ENCODE measurements around the gene DDRGK1.

The DDRGK1 gene

DNA sequence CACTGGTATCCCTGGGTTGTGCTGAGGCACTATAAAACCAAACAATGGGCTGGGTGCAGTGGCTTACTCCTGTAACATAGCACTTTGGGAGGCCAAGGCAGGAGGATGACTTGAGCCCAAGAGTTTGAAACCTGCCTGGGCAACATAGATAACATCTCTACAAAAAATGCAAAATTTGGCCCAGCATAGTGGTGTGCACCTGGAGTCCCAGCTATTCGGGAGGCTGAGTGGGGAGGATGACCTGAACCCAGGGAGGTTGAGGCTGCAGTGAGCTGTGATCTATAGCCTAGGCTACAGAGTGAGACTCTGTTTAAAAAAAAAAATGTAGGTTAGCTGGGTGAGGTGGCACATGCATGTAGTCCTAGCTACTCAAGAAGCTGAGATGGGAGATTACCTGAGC is 42.2 kb upstream of the DDRGK1 start:
- no peak for TF ChIP-seq EZH2 (IDR thresholded peaks at IDR 0.05; ENCODE audit: borderline replicate concordance, low read length)
- no peak for TF ChIP-seq CTCF (IDR thresholded peaks at IDR 0.05; ENCODE audit: low read length)
- H3K79me2 ChIP-seq (ENCODE audit: insufficient read depth, low read length) = no peaks in the 10 kb centered on the region
- H3K9me2 ChIP-seq (ENCODE audit: low read depth, low read length) = no peaks in the 10 kb centered on the region
- H3K27ac ChIP-seq (ENCODE audit: low read depth, low read length, poor library complexity, severe bottlenecking) = no peak overlapping the region
- H3K4me3 ChIP-seq (ENCODE audit: low read depth, low read length, poor library complexity, severe bottlenecking) = no peak overlapping the region
- H3K4me1 ChIP-seq (ENCODE audit: insufficient read depth, low read length, severe bottlenecking) = no peaks in the 10 kb centered on the region
- no peak overlapping the region for H3K4me2 ChIP-seq (ENCODE audit: low read length)
- no peaks in the 10 kb centered on the region for H3K27me3 ChIP-seq (ENCODE audit: insufficient read depth, low read length)
- no peak overlapping the region for H3K9ac ChIP-seq (ENCODE audit: low read length)
- no peak overlapping the region for H2AFZ ChIP-seq (ENCODE audit: low read length)
- no peaks in the 10 kb centered on the region for H3K9me3 ChIP-seq (ENCODE audit: low read length)
- H3K36me3 ChIP-seq (ENCODE audit: insufficient read depth, low read length) = no peaks in the 10 kb centered on the region
- no peaks in the 10 kb centered on the region for H3F3A ChIP-seq (ENCODE audit: insufficient read depth, low read length)
- no peaks in the 10 kb centered on the region for H4K20me1 ChIP-seq (ENCODE audit: insufficient read depth, low read length)

DNA sequence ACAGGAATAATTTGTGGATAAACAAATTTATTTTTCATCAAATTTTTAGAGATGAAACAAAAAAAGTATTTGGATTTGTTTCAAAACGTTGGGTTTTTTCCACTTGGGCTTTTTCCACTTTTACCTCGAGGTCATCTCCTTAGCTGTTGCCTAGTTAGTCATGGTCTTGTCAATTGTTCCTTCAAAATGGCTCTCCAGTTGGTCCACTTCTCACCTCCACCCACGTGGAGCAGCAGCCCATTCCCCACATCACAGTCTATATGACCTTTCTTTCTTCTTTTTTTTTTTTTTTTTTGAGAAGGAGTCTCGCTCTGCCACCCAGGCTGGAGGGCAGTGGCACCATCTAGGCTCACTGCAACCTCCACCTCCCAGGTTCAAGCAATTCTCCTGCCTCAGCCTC is 41.2 kb upstream of the DDRGK1 start:
- Histone ChIP-seq H3K9me3 (ENCODE audit: low read length) (no peaks in the 10 kb centered on the region), H3K36me3 (ENCODE audit: insufficient read depth, low read length) (no peaks in the 10 kb centered on the region)

GRCh38 chr20:3245156-3245555 is 40.7 kb upstream of the DDRGK1 start:
- Histone ChIP-seq H3K4me1 (ENCODE audit: insufficient read depth, low read length, severe bottlenecking) (no peaks in the 10 kb centered on the region), H3K4me3 (ENCODE audit: low read depth, low read length, poor library complexity, severe bottlenecking) (no peak overlapping the region), H3K4me2 (ENCODE audit: low read length) (no peak overlapping the region), H3F3A (ENCODE audit: insufficient read depth, low read length) (no peaks in the 10 kb centered on the region), H3K36me3 (ENCODE audit: insufficient read depth, low read length) (no peaks in the 10 kb centered on the region), H2AFZ (ENCODE audit: low read length) (no peak overlapping the region), H3K9ac (ENCODE audit: low read length) (no peak overlapping the region), H3K79me2 (ENCODE audit: insufficient read depth, low read length) (no peaks in the 10 kb centered on the region), H3K27ac (ENCODE audit: low read depth, low read length, poor library complexity, severe bottlenecking) (no peak overlapping the region), H3K27me3 (ENCODE audit: insufficient read depth, low read length) (no peaks in the 10 kb centered on the region), H3K9me2 (ENCODE audit: low read depth, low read length) (no peaks in the 10 kb centered on the region), H3K9me3 (ENCODE audit: low read length) (no peaks in the 10 kb centered on the region), H4K20me1 (ENCODE audit: insufficient read depth, low read length) (no peaks in the 10 kb centered on the region)
- TF ChIP-seq EZH2 (IDR thresholded peaks at IDR 0.05; ENCODE audit: borderline replicate concordance, low read length) (no peak), CTCF (IDR thresholded peaks at IDR 0.05; ENCODE audit: low read length) (no peak)

More for the DNA sequence above, 41.2 kb upstream of the DDRGK1 start:
- Histone ChIP-seq H3K79me2 (ENCODE audit: insufficient read depth, low read length) (no peaks in the 10 kb centered on the region), H3K4me3 (ENCODE audit: low read depth, low read length, poor library complexity, severe bottlenecking) (no peak overlapping the region), H3K9me2 (ENCODE audit: low read depth, low read length) (no peaks in the 10 kb centered on the region), H3K4me2 (ENCODE audit: low read length) (no peak overlapping the region), H3F3A (ENCODE audit: insufficient read depth, low read length) (no peaks in the 10 kb centered on the region), H3K9ac (ENCODE audit: low read length) (no peak overlapping the region), H3K4me1 (ENCODE audit: insufficient read depth, low read length, severe bottlenecking) (no peaks in the 10 kb centered on the region), H3K27ac (ENCODE audit: low read depth, low read length, poor library complexity, severe bottlenecking) (no peak overlapping the region), H4K20me1 (ENCODE audit: insufficient read depth, low read length) (no peaks in the 10 kb centered on the region), H3K27me3 (ENCODE audit: insufficient read depth, low read length) (no peaks in the 10 kb centered on the region), H2AFZ (ENCODE audit: low read length) (no peak overlapping the region)
- TF ChIP-seq CTCF (IDR thresholded peaks at IDR 0.05; ENCODE audit: low read length) (no peak), EZH2 (IDR thresholded peaks at IDR 0.05; ENCODE audit: borderline replicate concordance, low read length) (no peak)

Measured in OCI-LY1 (cell line).